ENCODE measurements around the gene MPRIP. TPM values are rescaled to one million over a fixed set of nuclear protein-coding genes. Genes with fewer than 3 reads are reported as not detected.

MPRIP gene
- total RNA-seq, 1 experiment from 2014 or later: 258 TPM

DNA sequence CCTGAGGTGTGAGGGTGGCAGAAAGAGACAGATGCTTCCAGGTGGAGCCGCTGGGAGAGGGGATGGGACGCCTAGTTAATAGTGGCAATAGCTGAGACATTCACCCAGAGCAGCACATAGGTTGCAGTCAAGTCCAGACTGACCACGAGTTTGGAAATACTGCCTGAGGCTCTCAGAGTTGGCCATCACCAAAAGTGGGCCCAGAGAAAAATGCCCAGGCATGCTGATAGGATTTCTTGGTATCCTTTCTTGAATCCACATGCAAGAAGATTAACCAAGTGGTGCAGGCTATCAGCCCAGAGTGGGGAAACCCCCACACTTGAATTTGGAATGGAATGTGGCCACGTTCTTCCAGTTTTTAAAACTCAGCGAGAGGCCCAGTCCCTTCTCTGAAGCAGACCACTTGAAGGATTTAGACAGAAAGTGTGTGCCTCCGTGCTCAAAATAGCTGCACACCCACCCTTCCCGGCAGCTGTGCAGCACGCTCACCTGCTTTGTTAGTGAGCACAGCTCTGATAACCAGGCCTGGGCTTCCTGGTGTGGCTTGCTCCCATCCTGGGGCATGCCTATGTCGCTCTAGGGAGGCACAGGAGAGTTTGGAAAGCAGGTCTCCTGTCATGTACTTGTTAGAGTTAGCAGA lies 128.2 kb downstream of the MPRIP start:
- Histone ChIP-seq H3K79me2 (ENCODE audit: insufficient read depth, low read length) (no peaks in the 10 kb centered on the region), H4K20me1 (ENCODE audit: insufficient read depth) (no peaks in the 10 kb centered on the region), H3K9me2 (ENCODE audit: insufficient read depth) (no peaks in the 10 kb centered on the region), H3K9ac (ENCODE audit: low read length) (no peak overlapping the region), H3K27ac (ENCODE audit: low read depth, low read length) (no peak overlapping the region), H3K9me3 (ENCODE audit: control insufficient read depth in 1 of 2, insufficient read depth in 1 of 2, low read depth in 1 of 2, low read length in 2 of 2) (no peaks in the 10 kb centered on the region), H3K4me2 (ENCODE audit: low read length) (no peak overlapping the region), H3K27me3 (ENCODE audit: insufficient read depth, low read length) (no peaks in the 10 kb centered on the region), H3K36me3 (ENCODE audit: control insufficient read depth in 1 of 2, insufficient read depth in 2 of 2, low read length in 2 of 2) (peaks cover 35 to 45% of the 10 kb centered on the region in 2 experiments; a peak in 3 of 4 replicates), H2AFZ (ENCODE audit: low read depth, low read length, poor library complexity, severe bottlenecking) (no peak overlapping the region), H3K4me3 (replicated peaks in 1 of 2; ENCODE audit: low read depth in 1 of 2, low read length in 2 of 2) (no peak overlapping the region), H3K4me1 (ENCODE audit: control insufficient read depth in 1 of 2, insufficient read depth in 2 of 2, low read length in 2 of 2) (no peaks in the 10 kb centered on the region)
- CTCF ChIA-PET: no interaction called here
- DNase-seq (ENCODE audit: low read depth, low spot score) (no peak), ATAC-seq (no peak)
- TF ChIP-seq, protein P1, sequence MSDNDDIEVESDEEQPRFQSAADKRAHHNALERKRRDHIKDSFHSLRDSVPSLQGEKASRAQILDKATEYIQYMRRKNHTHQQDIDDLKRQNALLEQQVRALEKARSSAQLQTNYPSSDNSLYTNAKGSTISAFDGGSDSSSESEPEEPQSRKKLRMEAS (IDR thresholded peaks at IDR 0.05): no peak
- no peak for TF ChIP-seq TCF7L2 (IDR thresholded peaks at IDR 0.05; ENCODE audit: borderline replicate concordance, extremely low read depth, insufficient read depth, insufficient read length)
- no peak for TF ChIP-seq EZH2phosphoT487 (IDR thresholded peaks at IDR 0.05; ENCODE audit: borderline replicate concordance)
- TF ChIP-seq CBX3 (IDR thresholded peaks at IDR 0.05; ENCODE audit: low read depth): no peak
- TF ChIP-seq EGR1 (IDR thresholded peaks at IDR 0.05; ENCODE audit: low read depth): no peak
- no peak for TF ChIP-seq CEBPB (IDR thresholded peaks at IDR 0.05; ENCODE audit: low read depth)
- TF ChIP-seq, protein P2, sequence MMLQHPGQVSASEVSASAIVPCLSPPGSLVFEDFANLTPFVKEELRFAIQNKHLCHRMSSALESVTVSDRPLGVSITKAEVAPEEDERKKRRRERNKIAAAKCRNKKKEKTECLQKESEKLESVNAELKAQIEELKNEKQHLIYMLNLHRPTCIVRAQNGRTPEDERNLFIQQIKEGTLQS (IDR thresholded peaks at IDR 0.05): no peak
- TF ChIP-seq, protein P3, sequence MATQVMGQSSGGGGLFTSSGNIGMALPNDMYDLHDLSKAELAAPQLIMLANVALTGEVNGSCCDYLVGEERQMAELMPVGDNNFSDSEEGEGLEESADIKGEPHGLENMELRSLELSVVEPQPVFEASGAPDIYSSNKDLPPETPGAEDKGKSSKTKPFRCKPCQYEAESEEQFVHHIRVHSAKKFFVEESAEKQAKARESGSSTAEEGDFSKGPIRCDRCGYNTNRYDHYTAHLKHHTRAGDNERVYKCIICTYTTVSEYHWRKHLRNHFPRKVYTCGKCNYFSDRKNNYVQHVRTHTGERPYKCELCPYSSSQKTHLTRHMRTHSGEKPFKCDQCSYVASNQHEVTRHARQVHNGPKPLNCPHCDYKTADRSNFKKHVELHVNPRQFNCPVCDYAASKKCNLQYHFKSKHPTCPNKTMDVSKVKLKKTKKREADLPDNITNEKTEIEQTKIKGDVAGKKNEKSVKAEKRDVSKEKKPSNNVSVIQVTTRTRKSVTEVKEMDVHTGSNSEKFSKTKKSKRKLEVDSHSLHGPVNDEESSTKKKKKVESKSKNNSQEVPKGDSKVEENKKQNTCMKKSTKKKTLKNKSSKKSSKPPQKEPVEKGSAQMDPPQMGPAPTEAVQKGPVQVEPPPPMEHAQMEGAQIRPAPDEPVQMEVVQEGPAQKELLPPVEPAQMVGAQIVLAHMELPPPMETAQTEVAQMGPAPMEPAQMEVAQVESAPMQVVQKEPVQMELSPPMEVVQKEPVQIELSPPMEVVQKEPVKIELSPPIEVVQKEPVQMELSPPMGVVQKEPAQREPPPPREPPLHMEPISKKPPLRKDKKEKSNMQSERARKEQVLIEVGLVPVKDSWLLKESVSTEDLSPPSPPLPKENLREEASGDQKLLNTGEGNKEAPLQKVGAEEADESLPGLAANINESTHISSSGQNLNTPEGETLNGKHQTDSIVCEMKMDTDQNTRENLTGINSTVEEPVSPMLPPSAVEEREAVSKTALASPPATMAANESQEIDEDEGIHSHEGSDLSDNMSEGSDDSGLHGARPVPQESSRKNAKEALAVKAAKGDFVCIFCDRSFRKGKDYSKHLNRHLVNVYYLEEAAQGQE (IDR thresholded peaks at IDR 0.05; ENCODE audit: low read depth): no peak
- TF ChIP-seq POLR2AphosphoS5 (IDR thresholded peaks at IDR 0.05; ENCODE audit: low read depth, low read length): no peak
- no peak for TF ChIP-seq JUND (IDR thresholded peaks at IDR 0.05)
- no peak for TF ChIP-seq SP1 (IDR thresholded peaks at IDR 0.05; ENCODE audit: low read depth)
- no peak for TF ChIP-seq POLR2A (IDR thresholded peaks at IDR 0.05; ENCODE audit: borderline replicate concordance, extremely low read depth, insufficient read depth, insufficient read length)
- no peak for TF ChIP-seq ZNF274 (IDR thresholded peaks at IDR 0.05; ENCODE audit: low read depth, low read length)
- TF ChIP-seq, protein P4, sequence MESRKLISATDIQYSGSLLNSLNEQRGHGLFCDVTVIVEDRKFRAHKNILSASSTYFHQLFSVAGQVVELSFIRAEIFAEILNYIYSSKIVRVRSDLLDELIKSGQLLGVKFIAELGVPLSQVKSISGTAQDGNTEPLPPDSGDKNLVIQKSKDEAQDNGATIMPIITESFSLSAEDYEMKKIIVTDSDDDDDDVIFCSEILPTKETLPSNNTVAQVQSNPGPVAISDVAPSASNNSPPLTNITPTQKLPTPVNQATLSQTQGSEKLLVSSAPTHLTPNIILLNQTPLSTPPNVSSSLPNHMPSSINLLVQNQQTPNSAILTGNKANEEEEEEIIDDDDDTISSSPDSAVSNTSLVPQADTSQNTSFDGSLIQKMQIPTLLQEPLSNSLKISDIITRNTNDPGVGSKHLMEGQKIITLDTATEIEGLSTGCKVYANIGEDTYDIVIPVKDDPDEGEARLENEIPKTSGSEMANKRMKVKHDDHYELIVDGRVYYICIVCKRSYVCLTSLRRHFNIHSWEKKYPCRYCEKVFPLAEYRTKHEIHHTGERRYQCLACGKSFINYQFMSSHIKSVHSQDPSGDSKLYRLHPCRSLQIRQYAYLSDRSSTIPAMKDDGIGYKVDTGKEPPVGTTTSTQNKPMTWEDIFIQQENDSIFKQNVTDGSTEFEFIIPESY (IDR thresholded peaks at IDR 0.05; ENCODE audit: extremely low read depth, insufficient replicate concordance, low read length): no peak
- TF ChIP-seq RAD21 (IDR thresholded peaks at IDR 0.05; ENCODE audit: low read depth): no peak
- TF ChIP-seq EZH2 (IDR thresholded peaks at IDR 0.05): no peak
- RAD21 ChIA-PET (ENCODE audit: low non-redundant PET in 1 of 2, low total read pairs in 2 of 2, uncharacterized antibody in 2 of 2, unreplicated experiment in 2 of 2): no interaction called here
- POLR2A ChIA-PET: no interaction called here
- BruUV-seq (replicated peaks): no TSS peak
- intact Hi-C loops (cut with micrococcal nuclease): no loop called here
